ENCODE measurements around the gene RBKS.

Gene RBKS

DNA sequence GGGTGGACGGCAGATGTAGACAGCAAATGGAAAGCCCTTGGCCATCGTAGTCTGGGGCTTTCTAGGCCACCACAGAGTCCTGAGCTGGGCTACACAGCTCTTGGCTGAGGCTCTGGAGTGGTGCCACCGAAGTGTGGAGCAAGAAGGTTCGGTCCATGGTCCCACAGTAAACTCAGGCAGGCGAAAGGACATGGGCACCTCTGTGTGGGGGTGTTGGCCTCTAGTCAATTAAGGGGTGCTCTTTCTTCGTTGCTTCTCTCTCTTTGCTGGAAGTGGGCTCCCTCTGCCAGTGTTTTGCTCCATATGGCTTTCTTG lies 153.3 kb downstream of the RBKS start:
- DNase-seq (ENCODE audit: low read depth, low spot score), result no peak
- no peak overlapping the region for H3K4me3 ChIP-seq (ENCODE audit: low read length)

DNA sequence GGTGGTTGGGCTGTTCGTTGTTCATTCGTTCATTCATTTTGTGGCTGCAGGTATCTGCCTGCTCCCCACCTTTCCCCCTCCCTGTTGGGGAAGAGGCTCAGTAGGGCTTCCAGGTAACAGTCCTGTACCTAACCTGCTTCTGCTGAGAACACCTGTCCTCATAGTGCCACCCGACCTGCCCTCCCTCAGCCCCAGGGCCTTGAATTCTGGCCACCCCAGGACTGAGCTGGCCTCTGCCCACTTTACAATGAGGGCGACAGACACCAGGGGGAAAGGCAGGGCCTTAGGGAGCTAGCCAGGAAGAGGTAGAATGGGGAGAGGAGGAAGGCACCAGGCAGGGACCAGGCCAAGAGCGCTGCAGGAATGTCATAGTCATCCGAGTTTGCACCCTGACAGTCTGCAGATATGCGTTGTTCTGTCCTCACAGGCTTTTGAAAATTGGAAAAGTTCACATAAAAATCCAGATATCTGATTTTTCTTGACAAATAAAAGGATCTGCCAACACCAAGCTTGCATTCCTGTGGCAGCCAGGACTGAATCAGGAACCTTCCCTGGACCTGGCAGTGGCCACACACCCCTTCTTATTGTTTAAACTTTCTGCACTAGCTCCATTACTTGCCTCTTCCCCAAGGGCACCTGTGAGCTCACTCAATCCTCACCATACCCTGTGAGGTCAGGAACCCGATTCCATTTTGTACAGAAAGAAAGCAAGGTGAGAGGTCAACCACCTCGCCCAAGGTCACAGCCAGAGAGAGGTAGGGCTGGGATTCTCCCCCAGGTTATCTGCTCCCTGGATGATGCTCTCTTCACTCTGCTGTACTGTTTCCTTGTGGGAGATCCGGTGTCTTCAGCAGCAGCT lies 153.9 kb downstream of the RBKS start:
- no peak overlapping the region for H3K27ac ChIP-seq (ENCODE audit: low read length)
- no peak for DNase-seq (ENCODE audit: low read depth, low spot score)
- no CpG with 5 or more reads among the region's 10 CpGs for WGBS (ENCODE audit: insufficient coverage, insufficient read length)
- H3K36me3 ChIP-seq (ENCODE audit: control insufficient read depth, insufficient read depth, low read length), result no peaks in the 10 kb centered on the region
- H3K4me1 ChIP-seq (ENCODE audit: control insufficient read depth, insufficient read depth, low read length), result peaks cover 8% of the 10 kb centered on the region
- H3K27me3 ChIP-seq (ENCODE audit: control insufficient read depth, insufficient read depth, low read length), result no peaks in the 10 kb centered on the region
- H3K9me3 ChIP-seq (ENCODE audit: control insufficient read depth, insufficient read depth, low read length), result no peaks in the 10 kb centered on the region
- H3K4me3 ChIP-seq (ENCODE audit: low read length), result no peak overlapping the region

More for the DNA sequence above, 153.3 kb downstream of the RBKS start:
- H3K27ac ChIP-seq (ENCODE audit: low read length), result no peak overlapping the region
- H3K27me3 ChIP-seq (ENCODE audit: control insufficient read depth, insufficient read depth, low read length), result no peaks in the 10 kb centered on the region
- no peaks in the 10 kb centered on the region for H3K9me3 ChIP-seq (ENCODE audit: control insufficient read depth, insufficient read depth, low read length)
- WGBS (ENCODE audit: insufficient coverage, insufficient read length), result no CpG with 5 or more reads among the region's 6 CpGs
- peaks cover 8% of the 10 kb centered on the region for H3K4me1 ChIP-seq (ENCODE audit: control insufficient read depth, insufficient read depth, low read length)
- no peaks in the 10 kb centered on the region for H3K36me3 ChIP-seq (ENCODE audit: control insufficient read depth, insufficient read depth, low read length)

- Histone ChIP-seq H3K36me3 (ENCODE audit: control insufficient read depth, insufficient read depth, low read length) (no peaks in the 10 kb centered on the region), H3K4me1 (ENCODE audit: control insufficient read depth, insufficient read depth, low read length) (peaks cover 8% of the 10 kb centered on the region), H3K9me3 (ENCODE audit: control insufficient read depth, insufficient read depth, low read length) (no peaks in the 10 kb centered on the region), H3K4me3 (ENCODE audit: low read length) (peak overlapping the region; percentile 40; the same call in 1 of the 2 replicates), H3K27ac (ENCODE audit: low read length) (no peak overlapping the region), H3K27me3 (ENCODE audit: control insufficient read depth, insufficient read depth, low read length) (no peaks in the 10 kb centered on the region)
- DNase-seq (ENCODE audit: low read depth, low spot score), result no peak
- no CpG with 5 or more reads among the region's 51 CpGs for WGBS (ENCODE audit: insufficient coverage, insufficient read length)
These were observed 154.8 kb downstream of the RBKS start for GRCh38 chr2:27735263-27735904.

- no peak for DNase-seq (ENCODE audit: low read depth, low spot score)
- no peaks in the 10 kb centered on the region for H3K36me3 ChIP-seq (ENCODE audit: control insufficient read depth, insufficient read depth, low read length)
- no peaks in the 10 kb centered on the region for H3K9me3 ChIP-seq (ENCODE audit: control insufficient read depth, insufficient read depth, low read length)
- H3K27ac ChIP-seq (ENCODE audit: low read length), result no peak overlapping the region
- H3K4me3 ChIP-seq (ENCODE audit: low read length), result no peak overlapping the region
- H3K4me1 ChIP-seq (ENCODE audit: control insufficient read depth, insufficient read depth, low read length), result peaks cover 8% of the 10 kb centered on the region
- WGBS (ENCODE audit: insufficient coverage, insufficient read length), result no CpG with 5 or more reads among the region's 1 CpG
- H3K27me3 ChIP-seq (ENCODE audit: control insufficient read depth, insufficient read depth, low read length), result no peaks in the 10 kb centered on the region
These were observed 155.9 kb downstream of the RBKS start for GRCh38 chr2:27734305-27734704.

Data from iPS DF 6.9 (cell line).